ENCODE results near the gene HMCN1.

Gene HMCN1

DNA sequence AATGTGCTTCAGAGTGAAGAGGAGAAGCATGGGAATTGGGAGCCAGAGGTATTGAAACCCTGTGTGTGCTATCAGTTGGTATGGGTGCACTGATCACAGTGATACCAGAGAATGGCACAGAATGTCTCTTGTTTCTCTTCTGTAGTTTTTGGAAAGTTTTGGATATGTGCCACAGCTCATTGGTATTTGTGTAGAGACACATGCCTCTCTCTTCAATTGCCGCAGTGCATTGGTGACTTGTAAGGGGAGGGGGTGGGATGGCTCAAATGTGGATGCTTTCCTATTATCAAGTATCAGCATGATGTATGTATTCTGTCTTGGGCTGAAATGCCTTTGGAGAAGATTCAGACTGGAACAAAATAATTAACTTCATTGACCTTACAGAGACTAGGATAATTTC, 101.0 kb downstream of the HMCN1 start:
- H3K4me3 ChIP-seq (replicated peaks; ENCODE audit: low read depth, low read length) = no peak overlapping the region
- TF ChIP-seq, protein P1, sequence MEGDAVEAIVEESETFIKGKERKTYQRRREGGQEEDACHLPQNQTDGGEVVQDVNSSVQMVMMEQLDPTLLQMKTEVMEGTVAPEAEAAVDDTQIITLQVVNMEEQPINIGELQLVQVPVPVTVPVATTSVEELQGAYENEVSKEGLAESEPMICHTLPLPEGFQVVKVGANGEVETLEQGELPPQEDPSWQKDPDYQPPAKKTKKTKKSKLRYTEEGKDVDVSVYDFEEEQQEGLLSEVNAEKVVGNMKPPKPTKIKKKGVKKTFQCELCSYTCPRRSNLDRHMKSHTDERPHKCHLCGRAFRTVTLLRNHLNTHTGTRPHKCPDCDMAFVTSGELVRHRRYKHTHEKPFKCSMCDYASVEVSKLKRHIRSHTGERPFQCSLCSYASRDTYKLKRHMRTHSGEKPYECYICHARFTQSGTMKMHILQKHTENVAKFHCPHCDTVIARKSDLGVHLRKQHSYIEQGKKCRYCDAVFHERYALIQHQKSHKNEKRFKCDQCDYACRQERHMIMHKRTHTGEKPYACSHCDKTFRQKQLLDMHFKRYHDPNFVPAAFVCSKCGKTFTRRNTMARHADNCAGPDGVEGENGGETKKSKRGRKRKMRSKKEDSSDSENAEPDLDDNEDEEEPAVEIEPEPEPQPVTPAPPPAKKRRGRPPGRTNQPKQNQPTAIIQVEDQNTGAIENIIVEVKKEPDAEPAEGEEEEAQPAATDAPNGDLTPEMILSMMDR (IDR thresholded peaks at IDR 0.05; ENCODE audit: low read depth, low read length, missing control alignments) = no peak
- no peak for DNase-seq (ENCODE audit: extremely low read depth, low read depth)

DNA sequence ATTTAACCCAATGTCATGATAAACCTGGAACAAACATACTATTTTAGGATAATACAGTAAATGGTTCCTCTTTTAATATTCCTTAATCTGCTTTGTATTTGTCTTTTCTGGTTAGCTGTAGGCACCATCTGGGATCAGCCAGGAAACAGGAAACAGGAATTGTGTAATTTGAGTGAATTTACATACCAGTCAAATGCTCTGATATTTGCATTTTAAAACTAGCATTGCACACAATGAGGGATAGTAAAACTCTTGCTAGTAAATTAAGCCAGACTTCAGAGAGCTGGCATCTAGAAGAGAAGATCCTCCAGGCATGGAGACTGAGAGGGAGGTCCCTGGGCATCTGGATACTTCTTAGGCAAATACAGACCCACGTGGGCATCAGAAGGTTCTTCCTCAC, 103.5 kb downstream of the HMCN1 start:
- TF ChIP-seq, protein P1 (IDR thresholded peaks at IDR 0.05; ENCODE audit: low read depth, low read length, missing control alignments) = no peak
- no peak for DNase-seq (ENCODE audit: extremely low read depth, low read depth)
- H3K4me3 ChIP-seq (replicated peaks; ENCODE audit: low read depth, low read length) = no peak overlapping the region

DNA sequence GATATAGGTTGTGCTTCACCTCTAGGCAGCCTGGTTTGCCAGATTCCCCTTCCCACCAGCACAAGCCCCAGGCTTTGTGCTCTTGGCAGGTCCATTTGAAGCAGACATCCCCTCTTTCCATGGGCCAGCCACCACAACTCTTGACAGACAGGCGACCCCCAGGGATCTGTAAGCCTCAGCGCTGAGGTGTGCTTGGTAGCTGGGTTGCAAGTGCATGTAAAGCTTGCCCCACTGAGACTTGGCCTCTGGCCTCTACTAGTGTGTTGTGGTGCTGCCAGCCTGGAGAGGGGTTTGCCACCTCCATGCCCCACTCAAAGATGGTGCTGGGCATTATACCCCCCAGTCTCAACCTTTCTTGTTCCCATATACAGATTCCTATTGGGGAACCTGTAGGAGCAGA, 103.9 kb downstream of the HMCN1 start:
- no peak overlapping the region for H3K4me3 ChIP-seq (replicated peaks; ENCODE audit: low read depth, low read length)
- DNase-seq (ENCODE audit: extremely low read depth, low read depth) = no peak
- TF ChIP-seq, protein P1 (IDR thresholded peaks at IDR 0.05; ENCODE audit: low read depth, low read length, missing control alignments) = no peak

DNA sequence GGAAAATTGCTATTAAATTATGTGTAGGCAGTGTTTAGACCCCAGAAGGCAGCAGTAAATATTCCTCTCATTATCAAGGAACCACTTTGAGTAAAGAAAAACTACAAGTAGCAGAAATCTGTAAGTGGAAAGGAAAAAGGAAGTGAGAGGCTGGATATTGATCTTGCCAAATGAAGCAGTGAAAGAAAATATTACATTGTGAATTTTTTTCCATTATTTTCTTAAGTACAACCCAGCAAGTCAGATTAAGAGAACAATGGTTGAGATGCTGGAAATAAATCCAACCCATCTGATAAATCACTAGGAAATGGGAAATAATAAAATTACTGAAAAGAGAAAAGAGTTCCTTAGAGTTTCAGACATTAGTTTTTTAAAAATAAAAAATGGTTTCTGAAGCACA, 106.7 kb downstream of the HMCN1 start:
- TF ChIP-seq, protein P1 (IDR thresholded peaks at IDR 0.05; ENCODE audit: low read depth, low read length, missing control alignments) = no peak
- DNase-seq (ENCODE audit: extremely low read depth, low read depth) = no peak
- H3K4me3 ChIP-seq (replicated peaks; ENCODE audit: low read depth, low read length) = no peak overlapping the region

DNA sequence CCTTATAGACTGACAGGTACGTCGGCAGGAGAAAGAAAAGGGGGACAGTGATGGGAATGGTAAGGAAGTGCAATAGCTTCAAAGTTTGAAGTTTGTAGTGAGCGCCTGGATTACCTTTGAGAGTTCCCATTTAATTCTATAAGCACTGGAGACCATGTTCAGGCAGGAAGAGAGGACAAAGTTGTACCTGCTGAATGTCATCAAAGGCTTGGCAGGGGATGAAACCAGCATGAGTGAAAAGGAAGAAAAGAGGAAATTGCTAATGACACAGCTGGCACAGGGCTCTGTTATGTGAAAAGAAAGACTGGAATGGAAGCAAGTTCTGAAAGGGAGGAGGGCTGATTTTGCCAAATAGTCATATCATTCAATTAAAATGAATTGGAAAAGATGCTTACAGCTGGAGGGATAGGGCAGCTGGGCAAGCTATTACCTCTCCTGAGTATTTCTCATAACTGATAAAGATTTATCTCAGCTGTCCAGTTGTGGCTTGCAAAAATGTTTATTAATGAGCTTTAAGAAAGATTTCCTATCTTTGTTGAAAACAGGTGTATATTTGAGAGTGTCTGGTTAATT, 109.2 kb downstream of the HMCN1 start:
- DNase-seq (ENCODE audit: extremely low read depth, low read depth) = no peak
- H3K4me3 ChIP-seq (replicated peaks; ENCODE audit: low read depth, low read length) = no peak overlapping the region
- TF ChIP-seq, protein P1 (IDR thresholded peaks at IDR 0.05; ENCODE audit: low read depth, low read length, missing control alignments) = no peak

DNA sequence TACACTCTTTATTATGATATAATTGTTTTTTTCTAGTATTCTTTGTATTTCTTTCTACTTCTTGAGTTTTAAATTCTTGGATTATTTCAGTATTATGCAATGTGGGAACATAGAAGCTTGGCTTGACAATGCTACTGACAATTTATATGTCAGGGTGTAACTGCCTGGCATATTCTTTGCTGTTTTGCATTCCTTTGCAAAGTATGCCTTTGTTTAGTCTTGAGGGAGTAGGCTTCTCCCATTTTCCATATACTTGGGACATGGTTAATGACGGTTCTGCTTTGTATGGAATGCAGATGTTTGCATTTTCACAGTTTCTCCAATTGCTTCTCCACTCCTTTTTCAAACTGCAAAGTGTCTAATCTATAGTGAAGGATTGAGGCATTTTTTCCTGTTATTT, 109.8 kb downstream of the HMCN1 start:
- DNase-seq (ENCODE audit: extremely low read depth, low read depth) = no peak
- no peak overlapping the region for H3K4me3 ChIP-seq (replicated peaks; ENCODE audit: low read depth, low read length)
- TF ChIP-seq, protein P1 (IDR thresholded peaks at IDR 0.05; ENCODE audit: low read depth, low read length, missing control alignments) = no peak
